ENCODE results near the gene NBL1. TPM values are rescaled to one million over a fixed set of nuclear protein-coding genes. Genes with fewer than 3 reads are reported as not detected.
"Not testable (repeated sequence)": the region's sequence is repeated elsewhere in the genome, so short reads cannot be mapped to it uniquely, and the experiment has no call there.

The NBL1 gene
- total RNA-seq, 1 experiment from 2014 or later = 305 TPM

DNA sequence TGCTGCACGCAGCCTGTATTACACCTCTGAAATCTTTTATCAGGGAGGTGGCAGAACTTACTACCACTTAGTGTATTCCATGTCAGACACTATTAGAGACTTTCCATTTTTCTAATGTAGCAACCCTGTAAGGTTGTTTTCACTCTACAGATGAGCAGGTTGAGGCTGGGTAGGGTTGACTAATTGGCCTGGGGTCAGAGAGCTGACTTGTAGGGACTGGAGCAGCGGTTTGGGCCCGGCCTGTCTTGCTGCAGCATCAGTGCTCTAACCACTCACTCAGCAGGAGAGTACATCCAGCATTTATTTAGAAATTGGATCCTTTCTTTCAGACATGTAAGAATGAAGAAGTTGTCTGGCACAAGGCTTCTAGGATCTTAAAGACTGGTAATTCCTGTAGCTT lies 25.7 kb upstream of the NBL1 start:
- in situ Hi-C loops (cut with HindIII; ENCODE audit: low pct_unique_long_range_greater_than_20kb, low sequenced_read_pairs) = no loop called here
- no peak for DNase-seq (ENCODE audit: low read depth, low spot score)

DNA sequence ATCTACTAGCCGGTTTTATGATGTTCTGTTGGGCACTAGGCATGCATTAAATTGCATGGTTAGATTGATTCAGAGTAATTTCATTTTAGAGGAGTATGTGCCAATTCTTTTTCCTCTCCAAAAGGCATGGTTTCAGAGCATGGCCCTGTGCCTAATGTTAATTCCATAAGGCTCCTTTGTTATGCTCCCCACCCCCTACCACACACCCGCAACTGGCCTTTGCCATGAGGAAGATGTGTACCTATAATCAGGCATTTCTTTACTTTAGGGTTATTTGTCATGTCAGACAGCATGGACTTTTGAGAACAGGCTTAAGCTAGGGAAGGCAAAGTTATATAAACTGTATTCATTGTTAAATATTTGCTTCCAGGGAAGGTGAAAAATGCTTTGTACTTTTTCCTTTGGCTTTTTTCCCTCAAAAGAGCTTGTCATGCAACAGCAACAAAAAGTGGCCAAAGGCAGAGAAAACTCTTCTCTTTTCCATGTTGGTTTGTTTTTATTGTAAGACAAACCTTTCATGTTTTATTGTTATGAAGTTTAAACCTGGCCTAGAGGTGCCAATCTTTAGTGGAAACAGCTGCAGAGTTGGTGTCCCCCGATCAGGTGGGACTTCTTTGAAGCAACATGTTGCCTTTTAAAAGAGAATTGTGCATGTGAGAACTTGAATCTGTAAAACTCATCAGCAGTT lies 24.3 kb upstream of the NBL1 start:
- DNase-seq (ENCODE audit: low read depth, low spot score) = no peak
- in situ Hi-C loops (cut with HindIII; ENCODE audit: low pct_unique_long_range_greater_than_20kb, low sequenced_read_pairs) = no loop called here

DNA sequence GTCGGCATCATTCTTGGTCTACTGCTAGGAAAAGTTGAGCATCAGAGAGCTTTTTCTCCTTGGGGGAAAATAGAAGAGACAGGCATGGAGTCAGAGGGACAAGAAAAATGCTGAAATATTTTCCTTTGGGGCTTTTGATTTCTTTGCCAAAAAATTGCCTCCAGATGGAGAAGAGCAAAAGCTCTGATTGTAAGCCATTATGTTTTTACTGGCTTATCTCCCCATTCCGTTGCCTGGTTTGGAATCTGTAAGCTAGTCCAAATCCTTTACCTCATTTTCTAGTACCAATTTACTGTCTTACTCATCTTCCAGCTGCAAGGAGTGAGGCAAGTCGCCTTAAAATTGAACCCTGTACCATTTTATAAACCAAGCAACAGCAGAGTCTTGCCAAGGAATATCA lies 23.3 kb upstream of the NBL1 start:
- in situ Hi-C loops (cut with HindIII; ENCODE audit: low pct_unique_long_range_greater_than_20kb, low sequenced_read_pairs) = no loop called here
- DNase-seq (ENCODE audit: low read depth, low spot score) = no peak

DNA sequence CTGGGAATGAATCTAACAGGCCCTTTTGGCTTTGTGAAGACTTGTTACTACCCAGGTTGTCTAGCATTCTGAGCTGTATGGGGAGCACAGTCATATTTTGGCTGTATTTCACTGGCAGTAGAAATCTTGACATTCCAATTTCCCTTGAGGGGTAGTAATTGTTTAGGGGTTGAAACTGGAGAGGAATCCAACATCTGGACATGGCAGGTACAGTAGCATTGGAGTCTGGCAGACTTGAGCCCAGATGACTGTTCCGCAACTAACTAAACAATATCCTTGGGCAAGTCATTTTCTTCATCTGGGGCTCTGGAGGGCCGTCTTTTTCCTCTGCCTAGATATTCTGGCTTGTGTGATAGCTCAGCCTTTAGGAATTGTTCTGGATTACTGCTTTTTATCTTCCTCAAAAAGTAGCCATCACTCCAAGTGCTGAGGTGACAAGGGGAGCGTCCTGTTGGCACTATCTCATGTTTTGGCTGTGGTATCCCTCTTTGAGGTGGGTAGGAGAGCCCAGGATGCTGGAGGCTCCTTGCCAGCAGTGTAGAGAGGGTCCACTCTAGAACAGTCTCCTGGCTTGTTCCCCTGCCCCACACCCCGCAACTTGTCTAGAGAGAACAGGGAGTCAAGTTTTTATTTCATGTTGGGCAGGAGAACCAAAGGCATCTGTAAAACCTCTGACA lies 22.7 kb upstream of the NBL1 start:
- in situ Hi-C loops (cut with HindIII; ENCODE audit: low pct_unique_long_range_greater_than_20kb, low sequenced_read_pairs) = no loop called here
- no peak for DNase-seq (ENCODE audit: low read depth, low spot score)

DNA sequence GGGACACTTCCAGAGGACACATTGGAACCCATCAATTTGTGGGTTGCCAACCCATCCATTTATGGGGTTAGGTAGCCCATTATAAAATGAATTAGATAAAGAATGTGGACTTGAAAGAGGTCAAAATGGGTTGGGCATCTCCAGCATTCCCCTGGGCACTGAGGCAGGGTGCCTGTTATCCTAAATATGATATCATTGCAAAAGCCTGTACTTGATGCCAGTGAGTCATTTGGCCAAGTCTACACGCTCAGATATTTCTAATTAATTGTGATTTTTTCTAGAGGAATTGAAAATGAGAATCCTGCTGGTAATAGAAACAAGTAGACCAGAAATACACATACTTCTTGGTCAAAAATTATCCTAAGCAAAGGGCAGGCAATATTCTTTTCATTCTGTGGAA lies 21.9 kb upstream of the NBL1 start:
- in situ Hi-C loops (cut with HindIII; ENCODE audit: low pct_unique_long_range_greater_than_20kb, low sequenced_read_pairs) = no loop called here
- no peak for DNase-seq (ENCODE audit: low read depth, low spot score)

DNA sequence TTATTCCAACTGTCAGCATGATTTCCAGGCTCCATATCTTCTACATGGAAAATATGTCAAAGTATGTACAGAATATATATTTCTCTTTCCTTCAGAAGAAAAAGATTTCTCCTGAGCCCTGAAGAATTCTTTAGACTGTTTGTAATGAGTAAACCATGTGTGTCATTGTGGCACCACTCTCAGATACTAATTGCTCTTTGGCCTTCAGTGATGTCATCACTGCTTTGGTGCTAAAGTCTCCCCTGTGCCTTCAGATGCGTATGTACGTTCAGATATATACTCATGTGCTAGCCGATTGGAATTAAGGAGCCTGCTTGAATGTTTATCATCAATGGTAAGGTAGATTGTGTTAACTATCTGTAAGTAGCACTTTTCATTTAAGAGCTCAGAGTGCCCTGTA lies 20.6 kb upstream of the NBL1 start:
- DNase-seq (ENCODE audit: low read depth, low spot score) = no peak
- in situ Hi-C loops (cut with HindIII; ENCODE audit: low pct_unique_long_range_greater_than_20kb, low sequenced_read_pairs) = no loop called here

DNA sequence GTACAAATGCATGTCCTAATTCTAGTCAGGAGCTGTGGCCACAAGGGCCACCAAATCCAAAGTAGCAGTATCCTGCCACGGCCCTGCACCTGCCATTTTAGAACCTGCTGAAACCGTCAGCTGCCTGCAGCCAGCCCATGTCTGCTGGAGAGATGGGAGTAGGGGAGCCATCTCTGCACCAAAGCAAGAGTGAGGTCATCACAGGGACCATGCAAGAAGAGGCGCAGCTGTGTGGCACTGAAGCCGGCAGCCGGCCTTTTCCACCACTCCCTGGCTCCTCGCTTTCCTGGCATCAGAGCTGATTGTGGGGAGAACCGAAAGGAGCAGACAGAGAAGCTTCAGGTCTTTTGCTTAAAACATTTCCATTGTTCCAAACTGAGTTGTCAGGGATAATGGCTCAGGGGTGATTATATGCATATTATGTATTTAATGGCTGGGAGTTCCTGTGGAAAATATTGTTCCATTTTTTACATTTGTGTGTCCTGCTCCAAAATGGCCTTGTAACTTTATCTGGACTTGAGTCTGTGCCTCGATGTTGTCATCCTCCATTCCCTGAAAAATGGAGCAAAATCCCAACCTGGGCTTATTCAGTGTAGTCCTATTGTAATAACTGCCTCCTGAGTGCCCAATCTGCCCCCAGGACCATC lies 18.7 kb upstream of the NBL1 start:
- in situ Hi-C loops (cut with HindIII; ENCODE audit: low pct_unique_long_range_greater_than_20kb, low sequenced_read_pairs) = no loop called here
- no peak for DNase-seq (ENCODE audit: low read depth, low spot score)

DNA sequence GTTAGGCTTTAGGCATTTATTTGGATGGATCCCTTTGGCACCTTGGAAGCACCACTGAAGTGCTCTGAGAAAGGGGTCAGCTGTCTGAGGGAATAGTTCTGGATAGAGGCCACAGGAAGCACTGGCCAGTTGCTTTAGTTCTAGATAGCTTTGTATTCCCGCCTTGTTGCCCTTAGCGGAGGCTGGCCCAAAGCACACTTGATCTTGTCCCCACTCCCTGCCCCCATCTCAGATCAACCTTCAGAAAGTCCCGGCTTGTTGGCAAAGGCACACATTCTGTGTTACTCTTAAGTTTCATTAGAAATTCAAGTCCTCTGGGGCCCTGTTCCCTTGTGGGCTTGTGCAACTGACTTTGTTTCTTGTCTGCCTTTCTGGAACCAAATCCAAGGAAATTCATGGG lies 15.2 kb upstream of the NBL1 start:
- in situ Hi-C loops (cut with HindIII; ENCODE audit: low pct_unique_long_range_greater_than_20kb, low sequenced_read_pairs) = no loop called here
- DNase-seq (ENCODE audit: low read depth, low spot score) = no peak

DNA sequence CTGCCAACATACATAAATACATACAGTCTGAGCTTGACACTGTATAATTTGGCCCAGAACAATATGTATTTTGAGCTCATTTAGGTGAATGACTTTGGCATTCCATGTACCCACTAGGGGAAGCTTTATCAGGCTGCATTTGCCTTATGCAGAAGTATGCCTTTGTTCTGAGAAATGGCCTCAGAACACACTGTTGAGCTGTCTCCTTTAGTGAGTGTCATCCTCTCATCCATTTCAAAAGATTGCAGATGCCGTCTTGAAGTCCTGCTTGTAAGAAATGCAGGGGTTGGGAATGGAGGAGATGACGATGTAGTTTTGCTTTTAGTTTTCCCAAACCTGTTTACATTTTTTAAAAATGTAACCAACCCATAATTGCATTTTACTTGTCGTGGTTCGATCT lies 14.8 kb upstream of the NBL1 start:
- in situ Hi-C loops (cut with HindIII; ENCODE audit: low pct_unique_long_range_greater_than_20kb, low sequenced_read_pairs) = no loop called here
- DNase-seq (ENCODE audit: low read depth, low spot score) = no peak

DNA sequence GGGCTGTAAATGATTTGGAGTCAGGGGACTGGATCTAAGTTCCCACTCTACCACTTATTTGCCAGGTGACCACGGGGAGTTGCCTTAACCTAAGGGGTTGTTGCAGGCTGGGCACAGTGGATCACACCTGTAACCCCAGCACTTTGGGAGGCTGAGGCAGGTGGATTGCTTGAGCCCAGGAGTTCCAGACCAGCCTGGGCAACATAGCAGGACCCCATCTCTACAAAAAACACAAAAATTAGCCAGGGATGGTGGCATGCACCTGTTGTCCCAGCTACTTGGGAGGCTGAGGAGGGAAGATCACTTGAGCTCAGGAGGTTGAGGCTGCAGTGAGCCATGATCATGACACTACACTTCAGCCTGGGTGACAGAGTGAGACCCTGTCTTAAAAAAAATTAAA lies 13.9 kb upstream of the NBL1 start:
- in situ Hi-C loops (cut with HindIII; ENCODE audit: low pct_unique_long_range_greater_than_20kb, low sequenced_read_pairs); DNase-seq (ENCODE audit: low read depth, low spot score): not testable (repeated sequence)

DNA sequence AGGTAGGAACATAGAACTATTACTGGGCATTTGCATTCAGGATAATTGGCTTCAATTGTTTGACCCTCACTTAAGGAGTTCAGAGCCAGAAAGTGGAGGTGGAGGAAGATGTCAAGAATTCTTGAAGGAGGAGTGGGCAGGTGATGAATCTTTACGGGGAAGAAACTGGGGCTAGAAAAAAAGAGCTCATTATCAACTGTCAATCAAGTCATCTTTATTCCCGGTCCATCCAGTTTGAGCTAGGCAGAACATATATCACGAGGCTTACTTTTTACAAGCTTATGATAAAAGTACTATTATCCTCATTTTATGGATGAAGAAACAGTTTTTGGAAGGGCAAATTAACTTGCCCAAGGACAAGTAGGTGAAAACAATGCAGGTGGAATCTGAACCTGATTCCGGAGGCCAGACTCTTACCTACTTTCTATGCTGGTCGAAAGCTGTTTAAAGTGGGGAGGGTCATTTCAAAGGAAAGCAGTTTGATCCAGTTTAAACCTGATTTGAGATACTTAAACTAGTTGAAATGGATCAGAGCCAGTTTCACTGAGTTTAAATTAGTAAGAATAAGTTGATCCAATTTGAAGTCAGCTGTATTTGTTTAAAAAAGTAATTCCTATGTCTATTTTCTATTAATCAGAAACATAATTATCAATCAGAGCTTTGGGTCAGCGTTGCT lies 13.3 kb upstream of the NBL1 start:
- in situ Hi-C loops (cut with HindIII; ENCODE audit: low pct_unique_long_range_greater_than_20kb, low sequenced_read_pairs) = no loop called here
- DNase-seq (ENCODE audit: low read depth, low spot score) = no peak

DNA sequence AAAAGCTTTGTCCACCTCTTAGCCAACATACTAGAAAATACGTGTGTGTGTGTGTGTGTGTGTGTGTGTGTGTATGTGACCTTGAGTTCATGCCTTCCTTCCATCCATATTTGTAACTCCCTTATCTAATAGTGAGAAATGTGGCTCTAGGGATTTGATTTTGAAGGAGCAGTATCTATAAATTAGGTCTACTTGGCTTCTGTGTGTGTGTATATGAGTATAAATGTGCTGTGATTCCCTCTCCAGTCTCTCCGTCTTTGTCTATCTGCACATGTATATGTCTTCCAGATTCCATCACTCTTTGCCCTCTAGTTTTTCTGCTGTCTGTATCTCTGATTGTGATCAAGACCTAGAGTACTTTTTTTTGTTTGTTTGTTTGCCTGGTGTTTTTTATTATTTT lies 11.9 kb upstream of the NBL1 start:
- in situ Hi-C loops (cut with HindIII; ENCODE audit: low pct_unique_long_range_greater_than_20kb, low sequenced_read_pairs) = no loop called here
- DNase-seq (ENCODE audit: low read depth, low spot score) = no peak

DNA sequence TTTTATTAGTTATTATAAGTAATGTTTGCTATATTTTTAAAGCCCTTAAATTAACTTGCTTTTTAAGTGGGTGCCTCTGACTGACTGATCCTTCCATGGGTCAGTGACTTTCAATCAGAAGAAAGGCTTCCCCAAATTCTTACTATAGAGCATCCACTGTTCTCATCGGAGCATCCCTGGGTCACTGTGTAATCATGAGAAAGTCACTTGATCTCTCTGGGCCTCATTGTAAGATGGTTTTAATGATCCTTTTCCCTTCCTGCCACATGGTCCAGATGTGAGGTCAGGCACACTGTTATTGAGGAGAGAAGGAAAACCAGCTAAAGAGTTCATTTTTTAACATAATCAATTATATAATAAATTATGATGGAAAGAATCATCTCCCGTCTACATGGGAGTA lies 11.0 kb upstream of the NBL1 start:
- in situ Hi-C loops (cut with HindIII; ENCODE audit: low pct_unique_long_range_greater_than_20kb, low sequenced_read_pairs) = no loop called here
- peak; percentile 96 for DNase-seq (ENCODE audit: low read depth, low spot score)

DNA sequence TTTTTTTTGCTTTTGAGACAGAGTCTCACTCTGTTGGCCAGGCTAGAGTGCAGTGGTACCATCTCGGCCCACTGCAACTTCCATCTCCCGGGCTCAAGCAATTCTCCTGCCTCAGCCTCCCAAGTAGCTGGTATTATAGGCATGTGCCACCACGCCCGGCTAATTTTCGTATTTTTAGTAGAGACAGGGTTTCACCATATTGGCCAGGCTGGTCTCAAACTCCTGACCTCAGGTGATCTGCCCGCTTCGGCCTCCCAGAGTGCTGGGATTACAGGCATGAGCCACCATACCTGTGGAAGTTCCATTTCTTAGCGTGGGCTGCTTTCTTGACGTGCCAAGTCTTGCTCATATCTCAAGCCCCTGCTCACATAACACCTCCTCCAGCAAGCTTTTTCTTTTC lies 9.0 kb upstream of the NBL1 start:
- DNase-seq (ENCODE audit: low read depth, low spot score); in situ Hi-C loops (cut with HindIII; ENCODE audit: low pct_unique_long_range_greater_than_20kb, low sequenced_read_pairs): not testable (repeated sequence)

DNA sequence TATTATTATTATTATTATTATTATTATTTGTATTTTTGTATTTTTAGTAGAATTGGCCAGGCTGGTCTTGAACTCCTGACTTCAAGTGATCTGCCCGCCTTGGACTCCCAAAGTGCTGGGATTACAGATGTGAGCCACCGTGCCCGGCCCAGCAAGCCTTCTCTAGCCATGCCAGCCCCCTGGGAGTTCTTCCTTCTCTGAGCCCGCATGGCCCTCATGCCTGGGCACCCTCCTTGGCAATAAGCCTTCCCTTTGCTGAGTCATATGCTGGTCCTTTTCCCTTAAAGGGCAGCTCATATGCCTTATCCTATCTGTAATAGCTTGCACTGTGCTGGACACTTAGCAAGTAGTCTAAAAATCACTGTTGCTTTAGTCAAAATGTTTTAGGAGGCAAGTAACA lies 8.5 kb upstream of the NBL1 start:
- DNase-seq (ENCODE audit: low read depth, low spot score) = peak; percentile 39
- in situ Hi-C loops (cut with HindIII; ENCODE audit: low pct_unique_long_range_greater_than_20kb, low sequenced_read_pairs) = no loop called here

DNA sequence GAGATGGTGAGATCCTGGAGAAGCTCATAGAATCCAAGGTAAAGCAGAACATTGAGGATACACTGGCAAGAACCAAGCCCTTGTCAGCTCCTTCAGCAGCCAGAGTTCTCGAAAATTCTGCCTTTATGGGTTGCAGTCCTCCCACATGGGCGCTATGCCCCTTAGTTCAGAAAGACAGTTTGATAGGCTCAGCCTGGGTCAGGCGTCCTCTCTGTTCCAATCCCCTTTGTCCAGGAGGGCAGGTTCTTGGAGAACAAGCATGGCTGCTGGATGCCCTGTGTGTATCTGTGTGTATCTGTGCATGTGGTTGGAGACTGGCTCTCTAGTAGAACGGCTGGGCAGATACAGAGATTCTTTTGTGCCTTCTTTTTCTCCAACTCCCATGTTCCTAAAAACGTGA lies 8.0 kb upstream of the NBL1 start:
- DNase-seq (ENCODE audit: low read depth, low spot score) = peak; percentile 44
- in situ Hi-C loops (cut with HindIII; ENCODE audit: low pct_unique_long_range_greater_than_20kb, low sequenced_read_pairs) = no loop called here

DNA sequence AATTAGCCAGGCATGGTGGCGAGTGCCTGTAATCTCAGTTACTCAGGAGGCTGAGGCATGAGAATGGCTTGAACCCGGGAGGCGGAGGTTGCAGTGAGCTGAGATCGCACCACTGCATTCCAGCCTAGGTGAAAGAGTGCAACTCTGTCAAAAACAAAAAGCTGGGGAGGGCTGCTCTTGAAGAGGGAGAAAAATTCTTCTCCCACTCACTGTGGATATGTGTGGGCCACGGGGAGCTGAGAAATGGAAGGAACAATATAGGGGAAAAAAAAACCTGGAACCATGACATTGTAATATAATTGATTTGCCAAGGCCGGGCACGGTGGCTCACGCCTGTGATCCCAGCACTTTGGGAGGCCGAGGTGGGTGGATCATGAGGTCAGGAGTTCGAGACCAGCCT lies 7.4 kb upstream of the NBL1 start:
- in situ Hi-C loops (cut with HindIII; ENCODE audit: low pct_unique_long_range_greater_than_20kb, low sequenced_read_pairs); DNase-seq (ENCODE audit: low read depth, low spot score): not testable (repeated sequence)

DNA sequence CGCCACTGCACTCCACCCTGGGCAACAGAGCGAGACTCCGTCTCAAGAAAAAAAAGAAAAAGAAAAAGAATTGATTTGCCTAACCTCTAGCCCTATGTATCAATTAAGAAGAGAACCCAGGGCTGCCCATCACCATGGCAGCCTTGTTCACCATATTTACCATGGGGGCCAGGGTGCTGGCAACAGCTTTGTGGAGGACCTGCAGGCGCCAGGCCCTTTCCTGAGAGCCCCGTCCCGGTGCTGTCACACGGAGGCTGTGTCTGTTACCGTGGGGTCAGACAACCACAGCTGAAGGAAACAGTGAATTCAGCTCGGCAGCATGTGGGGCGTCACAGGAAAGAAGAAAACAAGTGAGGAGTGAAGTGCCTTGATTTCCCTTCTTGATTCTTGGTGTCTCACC lies 6.5 kb upstream of the NBL1 start:
- in situ Hi-C loops (cut with HindIII; ENCODE audit: low pct_unique_long_range_greater_than_20kb, low sequenced_read_pairs) = no loop called here
- DNase-seq (ENCODE audit: low read depth, low spot score) = no peak

DNA sequence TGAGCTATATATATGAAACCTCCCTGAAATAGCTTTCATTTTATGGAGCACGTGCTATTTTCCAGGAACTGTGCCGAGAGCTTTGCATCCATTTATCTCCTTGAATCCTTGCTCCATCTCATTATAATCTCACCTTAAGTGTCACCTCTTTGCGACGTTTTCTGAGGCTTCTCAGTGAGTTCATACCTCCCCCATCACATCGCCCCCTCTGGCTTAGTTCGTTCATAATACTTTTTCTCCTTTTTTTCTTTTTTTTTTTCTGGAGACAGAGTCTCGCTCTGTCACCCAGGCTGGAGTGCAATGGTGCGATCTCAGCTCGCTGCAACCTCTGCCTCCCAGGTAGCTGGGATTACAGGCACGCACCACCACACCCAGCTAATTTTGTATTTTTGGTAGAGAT lies 4.9 kb upstream of the NBL1 start:
- in situ Hi-C loops (cut with HindIII; ENCODE audit: low pct_unique_long_range_greater_than_20kb, low sequenced_read_pairs); DNase-seq (ENCODE audit: low read depth, low spot score): not testable (repeated sequence)
